Naive B cell (primary cell): Measurements from ENCODE around the gene SCG2. TPM values are rescaled to one million over a fixed set of nuclear protein-coding genes. Genes with fewer than 3 reads are reported as not detected.
"Not testable (repeated sequence)": the region's sequence is repeated elsewhere in the genome, so short reads cannot be mapped to it uniquely, and the experiment has no call there.

Source experiments
- ATAC-seq, 2 donors: fragments of 150-1000 bp; cut with Tn5 transposase; 2 replicates each; pipeline ENCODE4 v1.10.0; 2021; ENCODE audit warnings: low read depth in 2 of 2, mild to moderate bottlenecking in 2 of 2, moderate library complexity in 2 of 2
- DNase-seq: peaks from one replicate; pipeline ENCODE4 v3.0.0; 2022
- H3K27ac Mint-ChIP-seq, 6 donors: one replicate each; pipeline ENCODE4 v1.8.0; 2020 to 2022; ENCODE audit warnings: mild to moderate bottlenecking in 6 of 6, mixed read lengths in 6 of 6, moderate library complexity in 5 of 6, inconsistent platforms in 2 of 6
- H3K27me3 Mint-ChIP-seq, 3 donors: one replicate each; pipeline ENCODE4 v1.8.0; 2021 to 2022; ENCODE audit warnings: mixed read lengths in 3 of 3, mild to moderate bottlenecking in 1 of 3
- H3K36me3 Mint-ChIP-seq, 2 donors: one replicate each; pipeline ENCODE4 v1.8.0; 2020 to 2022; ENCODE audit warnings: mixed read lengths in 2 of 2, inconsistent platforms in 1 of 2, mild to moderate bottlenecking in 1 of 2
- H3K4me1 Mint-ChIP-seq, 3 donors: one replicate each; pipeline ENCODE4 v1.8.0; 2020 to 2022; ENCODE audit warnings: mixed read lengths in 3 of 3, inconsistent platforms in 1 of 3, mild to moderate bottlenecking in 1 of 3, moderate library complexity in 1 of 3
- H3K4me3 Mint-ChIP-seq, 8 donors: one replicate each; pipeline ENCODE4 v1.8.0; 2020 to 2022; ENCODE audit warnings: mild to moderate bottlenecking in 8 of 8, mixed read lengths in 8 of 8, moderate library complexity in 8 of 8, inconsistent platforms in 2 of 8
- H3K9me3 Mint-ChIP-seq, 7 donors: one replicate each; pipeline ENCODE4 v1.8.0; 2020 to 2022; ENCODE audit warnings: mixed read lengths in 7 of 7, mild to moderate bottlenecking in 5 of 7, inconsistent platforms in 2 of 7, moderate library complexity in 1 of 7
- polyA plus RNA-seq, 6 donors: library from polyadenylated mRNA; unstranded; fragments of 300-500 nt; fragmentation: Illumina TruSeq; gene quantifications; one replicate each; pipeline ENCODE4 v1.2.3, GENCODE V29; 2021; ENCODE audit warnings: low read depth in 6 of 6

Gene SCG2
- polyA plus RNA-seq, 6 donors from 2014 or later, result 0.39 to 0.89 TPM; not detected in 4

GRCh38 chr2:223601018-223601417, 1.1 kb downstream of the SCG2 start:
- no peak for ATAC-seq
- H3K27me3 Mint-ChIP-seq, result peaks cover 6 to 8% (median 7%) of the 10 kb centered on the region in 3 donors
- H3K4me3 Mint-ChIP-seq, result no peak overlapping the region
- H3K36me3 Mint-ChIP-seq, result no peaks in the 10 kb centered on the region
- H3K9me3 Mint-ChIP-seq, result peaks cover 0 to 5% (median 0%) of the 10 kb centered on the region in 7 donors
- no peak overlapping the region for H3K27ac Mint-ChIP-seq
- H3K4me1 Mint-ChIP-seq, result peaks cover 0 to 3% (median 0%) of the 10 kb centered on the region in 3 donors
- DNase-seq, result no peak

DNA sequence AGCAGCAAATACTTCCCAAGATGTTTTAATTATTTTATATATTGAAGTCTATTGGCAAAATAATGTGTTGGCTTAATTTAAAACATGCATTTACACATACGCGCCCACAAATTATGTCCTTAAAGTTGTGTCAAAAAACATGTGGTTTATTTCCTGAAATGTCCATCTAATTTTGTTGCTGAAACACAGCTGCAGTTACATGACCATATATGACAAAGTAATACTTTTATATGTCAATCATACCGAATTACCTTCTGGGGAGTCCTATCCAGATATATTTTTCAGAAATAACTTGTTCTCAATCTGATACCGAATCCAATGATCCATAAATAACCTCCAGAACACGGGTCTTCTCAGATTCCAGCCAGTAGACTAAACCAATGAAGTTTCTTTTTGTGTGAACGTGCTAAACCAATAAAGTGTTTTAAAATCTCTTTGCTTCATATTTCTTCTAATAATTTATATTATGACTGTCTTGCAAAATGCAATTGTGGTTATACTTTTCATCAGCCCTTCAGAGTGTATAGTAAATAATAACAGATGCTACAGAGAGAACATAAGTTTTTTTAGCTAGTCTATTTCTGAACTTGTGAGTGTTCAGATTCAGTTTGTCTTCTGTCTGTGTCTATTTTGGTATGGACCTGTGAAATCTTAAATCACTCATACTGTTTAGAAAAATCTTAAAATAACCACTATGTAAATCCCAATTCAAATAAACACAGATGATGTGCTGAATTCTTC, 2.4 kb downstream of the SCG2 start:
- H3K9me3 Mint-ChIP-seq, result peaks cover 0 to 5% (median 0%) of the 10 kb centered on the region in 7 donors
- no peak overlapping the region for H3K4me3 Mint-ChIP-seq
- ATAC-seq, result no peak
- no peak for DNase-seq
- H3K4me1 Mint-ChIP-seq, result peaks cover 0 to 3% (median 0%) of the 10 kb centered on the region in 3 donors
- H3K36me3 Mint-ChIP-seq, result no peaks in the 10 kb centered on the region
- peaks cover 0 to 8% (median 0%) of the 10 kb centered on the region in 3 donors for H3K27me3 Mint-ChIP-seq
- no peak overlapping the region for H3K27ac Mint-ChIP-seq

DNA sequence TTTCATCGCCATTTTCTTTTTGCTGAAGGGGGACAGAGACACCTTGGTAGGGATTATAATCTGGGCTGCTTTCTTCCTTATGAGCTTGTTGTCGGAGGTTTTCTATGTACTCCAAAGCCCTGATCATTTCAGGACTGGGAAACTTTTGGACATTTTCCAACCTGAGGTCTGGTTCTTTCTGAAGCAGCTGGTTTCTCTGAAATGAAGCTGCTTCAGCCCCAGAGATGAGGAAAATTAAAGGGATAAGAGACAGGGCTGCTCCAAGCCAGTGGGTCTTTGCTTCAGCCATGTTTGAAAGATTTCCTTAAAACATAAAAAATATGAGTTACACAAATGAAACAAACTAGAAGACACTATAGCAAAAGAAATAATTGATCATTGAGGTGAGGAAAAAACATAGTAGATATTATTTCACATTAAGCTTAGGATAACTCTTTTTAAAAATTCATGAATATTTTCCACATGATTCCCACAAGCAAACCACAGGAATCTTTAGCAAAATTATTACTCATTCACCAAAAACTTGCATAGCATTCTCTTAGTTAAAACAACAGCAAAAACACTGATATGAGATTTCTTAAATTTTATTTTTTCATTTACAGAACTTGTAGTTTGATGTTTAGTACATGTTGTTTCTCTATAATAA, 3.0 kb downstream of the SCG2 start:
- Mint-ChIP-seq H3K4me1 (peaks cover 0 to 3% (median 0%) of the 10 kb centered on the region in 3 donors), H3K27me3 (peaks cover 0 to 8% (median 0%) of the 10 kb centered on the region in 3 donors), H3K27ac (no peak overlapping the region), H3K36me3 (no peaks in the 10 kb centered on the region), H3K4me3 (no peak overlapping the region), H3K9me3 (peaks cover 0 to 5% (median 0%) of the 10 kb centered on the region in 7 donors)
- no peak for ATAC-seq
- no peak for DNase-seq

- Mint-ChIP-seq H3K9me3 (peaks cover 0 to 10% (median 4%) of the 10 kb centered on the region in 7 donors), H3K27ac (no peak overlapping the region), H3K4me1 (peaks cover 0 to 1% (median 0%) of the 10 kb centered on the region in 3 donors), H3K36me3 (no peaks in the 10 kb centered on the region), H3K4me3 (no peak overlapping the region), H3K27me3 (peaks cover 0 to 8% (median 0%) of the 10 kb centered on the region in 3 donors)
- DNase-seq, result no peak
- ATAC-seq, result no peak
These were observed 5.1 kb downstream of the SCG2 start for GRCh38 chr2:223597076-223597475.

- H3K36me3 Mint-ChIP-seq, result no peaks in the 10 kb centered on the region
- H3K9me3 Mint-ChIP-seq, result peaks cover 0 to 10% (median 4%) of the 10 kb centered on the region in 7 donors
- H3K27ac Mint-ChIP-seq, result no peak overlapping the region
- no peak for ATAC-seq
- DNase-seq, result no peak
- H3K4me1 Mint-ChIP-seq, result no peaks in the 10 kb centered on the region
- no peak overlapping the region for H3K4me3 Mint-ChIP-seq
- H3K27me3 Mint-ChIP-seq, result peaks cover 0 to 8% (median 0%) of the 10 kb centered on the region in 3 donors
These were observed 6.0 kb downstream of the SCG2 start for GRCh38 chr2:223596208-223596607.

DNA sequence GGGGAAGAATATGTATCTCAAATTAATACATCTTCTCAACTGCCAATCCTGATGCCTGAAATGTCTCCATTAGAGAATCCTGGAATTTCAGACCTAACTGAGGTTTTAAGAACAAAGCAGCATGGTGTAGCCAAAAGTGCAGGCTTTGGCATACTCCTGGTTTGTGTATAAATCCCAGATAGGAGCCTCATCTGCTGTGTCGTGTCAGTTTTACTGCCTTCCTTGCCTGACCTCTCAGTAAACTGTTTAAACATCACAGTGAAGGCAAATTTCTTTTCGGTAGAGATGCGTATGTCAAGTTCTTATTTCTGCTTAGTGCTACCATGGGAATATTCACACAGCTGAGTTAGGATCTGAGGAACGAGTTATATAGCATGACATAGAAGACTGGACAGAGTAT, 7.3 kb downstream of the SCG2 start:
- ATAC-seq (no peak), DNase-seq (no peak)
- H3K9me3 Mint-ChIP-seq, result peaks cover 0 to 10% (median 4%) of the 10 kb centered on the region in 7 donors
- H3K36me3 Mint-ChIP-seq, result no peaks in the 10 kb centered on the region
- peaks cover 0 to 8% (median 0%) of the 10 kb centered on the region in 3 donors for H3K27me3 Mint-ChIP-seq
- no peak overlapping the region for H3K27ac Mint-ChIP-seq
- H3K4me1 Mint-ChIP-seq, result no peaks in the 10 kb centered on the region
- H3K4me3 Mint-ChIP-seq, result no peak overlapping the region

- no peaks in the 10 kb centered on the region for H3K36me3 Mint-ChIP-seq
- DNase-seq, result no peak
- H3K27ac Mint-ChIP-seq, result no peak overlapping the region
- H3K27me3 Mint-ChIP-seq, result peaks cover 0 to 8% (median 0%) of the 10 kb centered on the region in 3 donors
- H3K4me1 Mint-ChIP-seq, result no peaks in the 10 kb centered on the region
- ATAC-seq, result no peak
- H3K4me3 Mint-ChIP-seq, result no peak overlapping the region
- H3K9me3 Mint-ChIP-seq, result peaks cover 0 to 10% (median 4%) of the 10 kb centered on the region in 7 donors
These were observed 7.9 kb downstream of the SCG2 start for GRCh38 chr2:223594259-223594658.

GRCh38 chr2:223592689-223593088, 9.5 kb downstream of the SCG2 start:
- not testable (repeated sequence) for H3K27me3 Mint-ChIP-seq, H3K9me3 Mint-ChIP-seq, DNase-seq, H3K4me1 Mint-ChIP-seq, ATAC-seq, H3K27ac Mint-ChIP-seq, H3K4me3 Mint-ChIP-seq, H3K36me3 Mint-ChIP-seq

DNA sequence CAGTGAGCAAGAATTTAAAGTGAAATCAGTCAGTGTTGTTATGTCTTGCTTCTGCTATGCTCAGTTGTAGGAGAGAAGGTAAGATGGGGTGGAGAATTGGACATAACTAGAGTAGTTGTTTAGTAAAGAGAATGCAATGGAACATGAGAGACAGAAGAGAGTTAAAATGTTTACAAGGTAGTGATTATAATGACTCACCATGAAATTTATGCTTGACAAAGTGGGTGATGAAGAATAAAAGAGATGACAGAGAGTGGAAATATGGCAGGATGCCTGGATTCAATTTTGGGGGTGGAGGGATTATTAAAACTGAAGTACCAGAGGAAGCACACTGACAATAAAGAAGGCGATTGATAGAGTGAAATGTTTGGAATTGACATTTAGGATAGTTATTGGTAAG, 10.6 kb downstream of the SCG2 start:
- ATAC-seq (no peak), DNase-seq (no peak)
- H3K36me3 Mint-ChIP-seq, result no peaks in the 10 kb centered on the region
- H3K27me3 Mint-ChIP-seq, result no peaks in the 10 kb centered on the region
- no peak overlapping the region for H3K27ac Mint-ChIP-seq
- no peaks in the 10 kb centered on the region for H3K4me1 Mint-ChIP-seq
- no peak overlapping the region for H3K4me3 Mint-ChIP-seq
- peaks cover 0 to 5% (median 4%) of the 10 kb centered on the region in 7 donors for H3K9me3 Mint-ChIP-seq

GRCh38 chr2:223590964-223591363, 11.2 kb downstream of the SCG2 start:
- H3K9me3 Mint-ChIP-seq, result peaks cover 0 to 5% (median 4%) of the 10 kb centered on the region in 7 donors
- no peak overlapping the region for H3K4me3 Mint-ChIP-seq
- no peak for DNase-seq
- no peak overlapping the region for H3K27ac Mint-ChIP-seq
- no peaks in the 10 kb centered on the region for H3K36me3 Mint-ChIP-seq
- H3K27me3 Mint-ChIP-seq, result no peaks in the 10 kb centered on the region
- no peaks in the 10 kb centered on the region for H3K4me1 Mint-ChIP-seq
- ATAC-seq, result no peak

- Mint-ChIP-seq H3K4me1 (no peaks in the 10 kb centered on the region), H3K36me3 (no peaks in the 10 kb centered on the region), H3K4me3 (no peak overlapping the region), H3K27me3 (no peaks in the 10 kb centered on the region), H3K27ac (no peak overlapping the region), H3K9me3 (peaks cover 0 to 5% (median 4%) of the 10 kb centered on the region in 7 donors)
- ATAC-seq (no peak), DNase-seq (no peak)
These were observed 12.3 kb downstream of the SCG2 start for GRCh38 chr2:223589901-223590300.

DNA sequence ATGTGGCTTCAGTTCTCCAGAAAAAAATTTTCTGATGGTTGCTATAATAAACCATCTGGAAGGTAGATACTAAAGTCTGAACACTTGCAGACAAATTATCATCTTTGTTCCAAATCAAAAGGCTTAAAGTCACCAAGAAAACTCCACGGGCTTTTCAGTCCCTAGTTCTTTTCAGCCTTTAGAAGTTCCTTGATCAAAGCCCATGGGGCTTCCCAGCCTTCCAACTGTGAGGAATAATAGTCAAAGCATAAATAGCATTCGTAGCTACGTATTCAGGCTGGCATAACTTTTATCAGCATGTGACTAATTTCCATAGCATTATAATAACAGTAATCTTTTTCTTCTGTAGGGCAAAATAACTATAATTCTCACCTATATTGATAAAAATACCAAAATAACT, 13.9 kb downstream of the SCG2 start:
- Mint-ChIP-seq H3K27ac (no peak overlapping the region), H3K27me3 (peaks cover 0 to 5% (median 0%) of the 10 kb centered on the region in 3 donors)
- ATAC-seq, result no peak

GRCh38 chr2:223587301-223587700, 14.9 kb downstream of the SCG2 start:
- no peak for DNase-seq
- no peak for ATAC-seq
- peaks cover 0 to 5% (median 2%) of the 10 kb centered on the region in 3 donors for H3K27me3 Mint-ChIP-seq
- H3K27ac Mint-ChIP-seq, result no peak overlapping the region
- no peaks in the 10 kb centered on the region for H3K4me1 Mint-ChIP-seq
- peaks cover 0 to 2% (median 0%) of the 10 kb centered on the region in 7 donors for H3K9me3 Mint-ChIP-seq
- H3K4me3 Mint-ChIP-seq, result no peak overlapping the region
- no peaks in the 10 kb centered on the region for H3K36me3 Mint-ChIP-seq

More for the DNA sequence above, 13.9 kb downstream of the SCG2 start:
- H3K9me3 Mint-ChIP-seq, result peaks cover 0 to 5% (median 3%) of the 10 kb centered on the region in 7 donors
- no peaks in the 10 kb centered on the region for H3K4me1 Mint-ChIP-seq
- no peak for DNase-seq
- H3K4me3 Mint-ChIP-seq, result no peak overlapping the region
- no peaks in the 10 kb centered on the region for H3K36me3 Mint-ChIP-seq

GRCh38 chr2:223586261-223586660, 15.9 kb downstream of the SCG2 start:
- DNase-seq (no peak), ATAC-seq (no peak)
- no peak overlapping the region for H3K27ac Mint-ChIP-seq
- H3K4me3 Mint-ChIP-seq, result no peak overlapping the region
- H3K36me3 Mint-ChIP-seq, result no peaks in the 10 kb centered on the region
- no peaks in the 10 kb centered on the region for H3K4me1 Mint-ChIP-seq
- peaks cover 0 to 2% (median 0%) of the 10 kb centered on the region in 7 donors for H3K9me3 Mint-ChIP-seq
- peaks cover 0 to 7% (median 5%) of the 10 kb centered on the region in 3 donors for H3K27me3 Mint-ChIP-seq
